Measurements from ENCODE around the gene SPAM1. TPM values are rescaled to one million over a fixed set of nuclear protein-coding genes. Genes with fewer than 3 reads are reported as not detected.

Gene SPAM1
- total and polyA plus RNA-seq, 2 experiments from 2014 or later: not detected

DNA sequence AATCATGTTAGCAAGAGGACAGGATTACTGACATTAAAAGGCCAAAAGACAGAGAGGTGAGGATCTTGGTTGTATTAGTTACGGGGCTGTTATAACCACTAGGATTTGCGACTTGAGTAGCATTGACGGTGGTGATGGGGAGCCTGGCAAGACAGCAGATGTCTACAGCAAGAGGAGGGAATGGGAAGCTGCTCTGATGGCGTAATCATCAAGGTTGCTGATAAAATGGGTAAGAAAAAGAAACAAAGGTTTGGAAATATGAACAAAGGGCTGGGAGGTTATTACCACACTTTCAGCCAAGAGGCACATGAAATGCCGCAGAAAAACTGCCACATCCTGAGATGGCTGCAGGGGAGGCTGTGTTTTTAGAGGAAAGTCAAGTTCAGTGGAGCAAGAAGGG lies 73.9 kb downstream of the SPAM1 start (continued):
- TF ChIP-seq ZNF462 (CRISPR knock-in tag; IDR thresholded peaks at IDR 0.05) (no peak), EZH2phosphoT487 (IDR thresholded peaks at IDR 0.05; ENCODE audit: unreplicated experiment) (no peak), STAT1 (IDR thresholded peaks at IDR 0.05; ENCODE audit: unreplicated experiment) (no peak), ZNF114 (CRISPR knock-in tag; IDR thresholded peaks at IDR 0.05) (no peak), EZH2 (IDR thresholded peaks at IDR 0.05; ENCODE audit: low read depth, unreplicated experiment) (no peak), ZNF331 (CRISPR knock-in tag; IDR thresholded peaks at IDR 0.05; ENCODE audit: low read depth) (no peak), POLR2AphosphoS5 (IDR thresholded peaks at IDR 0.05; ENCODE audit: low read depth) (no peak), CTCF (conservative IDR thresholded peaks at IDR 0.05; ENCODE audit: low read depth in 2 of 2) (no peak), NANOG (IDR thresholded peaks at IDR 0.05; ENCODE audit: borderline replicate concordance) (no peak)
